HG03521 (cell line): ENCODE data around the gene OR1S2.
"Not testable (repeated sequence)": the region's sequence is repeated elsewhere in the genome, so short reads cannot be mapped to it uniquely, and the experiment has no call there.

Experiments used
- ATAC-seq: cut with Tn5 transposase; IDR thresholded peaks from one replicate; pipeline ENCODE4 v1.9.1; 2021; ENCODE audit warnings: mild to moderate bottlenecking, moderate library complexity; ENCODE audit not compliant: unreplicated experiment

Gene OR1S2, protein sequence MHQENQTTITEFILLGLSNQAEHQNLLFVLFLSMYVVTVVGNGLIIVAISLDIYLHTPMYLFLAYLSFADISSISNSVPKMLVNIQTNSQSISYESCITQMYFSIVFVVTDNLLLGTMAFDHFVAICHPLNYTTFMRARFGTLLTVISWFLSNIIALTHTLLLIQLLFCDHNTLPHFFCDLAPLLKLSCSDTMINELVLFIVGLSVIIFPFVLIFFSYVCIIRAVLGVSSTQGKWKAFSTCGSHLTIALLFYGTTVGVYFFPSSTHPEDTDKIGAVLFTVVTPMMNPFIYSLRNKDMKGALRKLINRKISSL

GRCh38 chr11:58204042-58204441 is at the start of gene OR1S2:
OR1S2 (minus strand) TSS chr11:58204142; CDS start chr11:58204142, 0 bp downstream.
- no peak for ATAC-seq

- ATAC-seq = no peak
These were observed 40.0 kb upstream of the OR1S2 start for GRCh38 chr11:58243954-58244353.

- ATAC-seq = no peak
These were observed 24.1 kb upstream of the OR1S2 start for GRCh38 chr11:58227956-58228615.

DNA sequence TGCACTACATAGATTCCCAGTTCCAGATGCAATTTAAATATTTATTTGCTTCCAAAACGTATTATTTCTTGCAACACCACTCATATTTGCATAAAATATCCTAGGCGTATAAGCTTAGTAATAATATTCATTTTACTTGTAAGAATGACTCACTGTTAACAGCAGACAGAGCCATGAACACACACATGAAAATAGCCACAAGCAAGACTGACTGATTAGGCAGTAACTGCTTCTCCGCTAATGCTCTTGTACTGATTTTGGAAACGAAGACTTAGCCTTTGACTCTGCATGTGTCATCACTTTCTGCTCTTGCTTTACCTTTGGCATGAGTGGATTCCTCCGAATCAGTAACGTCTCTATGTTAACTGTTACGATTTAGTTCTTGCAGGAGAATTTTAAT is 18.8 kb upstream of the OR1S2 start:
- ATAC-seq = no peak

DNA sequence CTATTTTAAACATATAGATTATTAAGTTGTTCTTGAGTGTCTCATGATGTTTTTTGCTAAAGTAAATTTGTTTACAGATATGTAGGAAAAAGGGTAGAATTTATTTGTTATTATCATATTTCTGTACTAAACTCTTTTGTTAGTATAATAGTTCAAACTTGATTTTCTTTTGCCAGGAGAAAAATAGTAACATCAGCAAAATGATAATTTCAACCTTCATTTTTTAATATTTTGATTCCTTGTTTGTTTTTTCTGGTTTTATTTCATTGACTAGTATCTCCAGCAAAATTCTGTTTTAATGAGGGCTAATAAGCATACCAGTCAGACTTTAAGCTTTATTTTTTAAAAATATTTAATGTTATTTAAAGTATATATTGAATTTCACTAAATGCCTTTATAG is 12.5 kb upstream of the OR1S2 start:
- no peak for ATAC-seq

- ATAC-seq = not testable (repeated sequence)
These were observed 8.5 kb upstream of the OR1S2 start, which contains the start of gene OR1S1 for GRCh38 chr11:58212420-58212819. OR1S1 (plus strand) TSS chr11:58212720.

- no peak for ATAC-seq
These were observed 4.7 kb downstream of the OR1S2 start for GRCh38 chr11:58199271-58199670.

- ATAC-seq = no peak
These were observed 8.0 kb downstream of the OR1S2 start for GRCh38 chr11:58195939-58196338.

- ATAC-seq = no peak
These were observed 10.6 kb downstream of the OR1S2 start for GRCh38 chr11:58193391-58193790.

DNA sequence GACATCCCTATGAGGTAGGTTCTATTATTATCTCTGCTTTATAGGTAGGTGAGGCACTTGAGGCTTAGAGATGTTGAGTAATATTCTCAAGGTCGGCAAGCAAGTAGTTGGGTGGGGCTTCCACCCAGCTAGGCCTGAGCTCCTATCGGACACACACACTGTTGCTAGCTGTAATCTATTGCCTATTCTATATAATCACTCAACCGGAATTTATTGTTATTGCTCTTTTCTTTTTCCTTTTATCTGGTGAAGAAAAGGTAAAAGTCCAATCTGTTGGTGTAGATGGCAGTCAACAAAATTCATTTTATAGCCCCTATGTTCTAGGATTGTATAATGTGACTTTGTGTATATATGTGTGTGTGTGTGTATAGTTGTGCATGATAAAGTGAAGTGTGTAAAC is 11.7 kb downstream of the OR1S2 start:
- no peak for ATAC-seq

DNA sequence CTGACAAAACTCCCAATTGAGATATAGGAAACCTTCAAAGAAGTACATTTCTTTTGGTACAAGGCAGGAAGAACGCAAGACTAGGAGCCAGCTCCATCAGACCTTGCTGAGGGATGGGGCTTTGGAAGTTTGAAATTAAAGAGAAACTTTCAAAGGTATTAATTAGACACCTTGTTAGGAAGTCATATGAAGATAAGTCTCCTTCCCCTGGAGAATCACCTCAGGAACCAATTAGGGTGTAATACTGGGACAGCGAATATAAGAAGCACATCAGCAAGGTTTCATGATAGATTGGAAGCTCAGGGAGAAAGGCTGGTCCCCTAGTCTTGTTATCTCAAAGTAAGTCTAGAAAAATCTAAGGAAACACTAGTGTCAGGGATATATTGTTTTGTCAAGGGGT is 15.2 kb downstream of the OR1S2 start, which contains the start of gene OR9Q2:
Gene OR9Q2, plus strand, starts transcription at position 301 of the 400 bp plus-strand sequence. CDS start 1,421 bp downstream, outside the sequence.
- no peak for ATAC-seq

DNA sequence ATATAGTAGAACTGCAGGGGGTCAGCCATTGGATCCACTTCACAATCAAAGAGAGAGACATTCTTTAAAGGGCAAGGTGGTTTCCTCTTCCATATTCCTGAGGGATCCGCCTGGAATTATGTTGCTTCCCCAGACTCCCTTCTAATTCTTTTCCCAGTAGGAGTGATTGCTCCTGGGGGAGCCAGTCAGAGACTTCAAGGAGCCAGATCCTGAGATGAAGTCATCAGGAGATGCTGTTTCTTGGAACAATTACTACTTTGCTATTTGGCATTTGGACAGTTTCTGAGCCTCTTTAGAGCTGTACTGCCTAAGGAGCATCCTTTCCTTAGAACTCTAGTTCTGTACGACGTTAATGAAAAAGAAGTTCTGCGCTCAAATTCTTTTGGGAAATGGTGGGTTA is 17.0 kb downstream of the OR1S2 start:
- no peak for ATAC-seq

DNA sequence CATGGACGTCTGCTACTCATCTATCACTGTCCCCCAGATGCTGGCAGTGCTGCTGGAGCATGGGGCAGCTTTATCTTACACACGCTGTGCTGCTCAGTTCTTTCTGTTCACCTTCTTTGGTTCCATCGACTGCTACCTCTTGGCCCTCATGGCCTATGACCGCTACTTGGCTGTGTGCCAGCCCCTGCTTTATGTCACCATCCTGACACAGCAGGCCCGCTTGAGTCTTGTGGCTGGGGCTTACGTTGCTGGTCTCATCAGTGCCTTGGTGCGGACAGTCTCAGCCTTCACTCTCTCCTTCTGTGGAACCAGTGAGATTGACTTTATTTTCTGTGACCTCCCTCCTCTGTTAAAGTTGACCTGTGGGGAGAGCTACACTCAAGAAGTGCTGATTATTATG is 24.3 kb downstream of the OR1S2 start:
- ATAC-seq = no peak

DNA sequence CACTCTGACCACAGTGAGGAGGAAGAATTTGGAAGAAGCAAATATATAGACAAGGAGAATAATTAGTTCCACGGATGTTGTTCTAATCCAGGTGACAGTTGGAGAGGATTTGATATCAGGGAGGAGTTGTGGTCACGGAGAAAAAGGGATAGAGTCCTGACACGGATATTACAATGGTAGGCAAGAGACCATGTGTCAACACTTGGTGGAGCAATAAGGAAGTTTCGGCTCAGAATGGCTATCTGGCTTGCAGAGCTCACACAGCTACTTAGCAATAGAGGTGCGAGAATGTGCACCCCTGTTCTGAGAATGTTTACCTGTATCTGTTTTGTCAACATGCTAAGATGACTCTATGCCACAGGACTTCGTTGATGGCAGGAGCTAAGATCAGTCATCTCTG is 25.5 kb downstream of the OR1S2 start:
- ATAC-seq = no peak

DNA sequence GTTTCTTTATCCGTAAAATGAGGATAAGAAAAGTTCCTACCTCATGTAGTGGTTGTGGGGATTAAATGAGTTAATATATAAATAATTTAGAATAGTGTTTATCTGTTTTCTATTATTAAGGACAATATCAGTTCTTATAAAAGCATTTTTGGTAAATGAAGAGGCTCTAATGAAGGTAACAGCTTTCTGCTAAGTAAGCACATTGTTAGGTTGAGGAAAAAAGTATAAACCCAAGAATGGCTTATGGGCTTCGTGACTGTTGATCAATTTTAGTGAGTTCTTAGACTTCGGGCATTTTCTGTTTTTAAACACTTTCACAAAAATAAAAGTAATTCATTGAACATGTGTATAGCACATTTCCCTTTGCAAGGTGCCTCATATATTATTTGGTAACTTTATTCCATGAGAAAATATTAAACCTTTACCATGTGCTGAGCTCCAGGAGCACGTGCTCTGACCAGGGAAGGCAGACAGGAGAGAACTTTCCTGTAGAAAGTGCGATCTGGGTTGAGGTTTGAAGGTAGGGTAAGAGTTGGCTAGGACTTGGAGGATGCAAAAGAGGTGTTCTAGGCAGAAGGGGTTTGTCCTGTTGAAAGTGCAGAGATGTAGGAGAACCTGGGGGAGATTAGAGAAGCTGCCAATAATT is 26.4 kb downstream of the OR1S2 start:
- no peak for ATAC-seq

DNA sequence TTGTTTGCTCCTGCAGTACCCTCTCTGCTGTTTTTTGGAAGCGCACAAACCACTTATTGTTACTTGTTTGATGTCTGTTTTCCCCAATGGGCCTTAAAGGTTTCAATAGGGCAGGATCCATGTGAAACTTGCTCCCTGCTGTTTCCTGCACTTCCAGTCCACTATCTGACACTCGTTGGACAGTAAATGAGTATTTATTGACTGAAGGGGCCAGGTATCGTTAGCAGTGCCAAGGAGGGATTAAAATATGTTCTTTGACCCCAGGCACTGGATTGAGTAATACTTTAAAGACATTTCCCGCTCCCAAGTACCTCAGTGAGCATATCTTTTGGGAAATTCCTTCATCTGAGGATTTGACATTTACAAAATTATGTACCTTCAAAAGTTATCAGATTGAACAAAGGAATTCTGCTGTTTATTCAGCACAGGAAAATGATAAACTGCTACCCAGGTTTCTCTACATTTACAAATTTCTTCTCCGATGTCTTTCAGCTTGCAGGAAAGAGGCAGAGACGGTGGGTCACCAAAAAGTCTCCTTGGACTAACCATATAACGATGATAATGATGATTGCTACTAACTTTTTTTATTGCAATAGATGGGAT is 38.3 kb downstream of the OR1S2 start:
- no peak for ATAC-seq

- ATAC-seq = no peak
These were observed 39.0 kb downstream of the OR1S2 start for GRCh38 chr11:58164990-58165389.

DNA sequence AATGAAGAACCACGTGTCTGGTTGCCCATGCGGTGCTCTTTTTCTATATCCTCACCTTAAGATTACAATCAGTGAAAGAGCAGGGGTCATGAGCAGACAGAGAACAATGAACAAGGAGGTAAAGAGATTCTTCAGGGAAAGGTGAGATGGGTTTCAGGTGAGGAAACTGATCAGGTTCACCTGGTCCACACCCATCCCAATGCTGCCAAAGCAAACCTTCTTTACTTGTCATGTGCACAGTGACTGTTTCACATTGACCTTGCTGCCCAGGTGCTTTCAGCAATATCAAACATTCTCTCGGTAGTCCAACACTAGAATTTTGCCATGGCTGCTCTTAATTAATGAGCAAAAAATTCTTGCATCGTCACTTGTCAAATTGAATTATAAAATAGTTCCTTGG is 39.6 kb downstream of the OR1S2 start:
- no peak for ATAC-seq
